Esophagus squamous epithelium (tissue), 5 donors: ENCODE results near the gene DAB2. TPM values are rescaled to one million over a fixed set of nuclear protein-coding genes. Genes with fewer than 3 reads are reported as not detected.

Source experiments
- DNase-seq: peaks from one replicate; lab custom pipeline; 2025; lab: John Stamatoyannopoulos, UW
- H3K27ac ChIP-seq, 4 donors: fragments of 200-600 bp; sonication (generic); one replicate each; pipeline ENCODE4 v1.5.1; 2016 to 2019; ENCODE audit warnings: mild to moderate bottlenecking in 1 of 4
- H3K27me3 ChIP-seq, 4 donors: fragments of 200-600 bp; sonication (generic); 1 replicate in 3 of 4; 2 replicates in 1 of 4; pipeline versions ENCODE4 v1.5.1 to v1.6.0; 2017 to 2021; ENCODE audit warnings: antibody characterized with exemption in 1 of 4
- H3K36me3 ChIP-seq, 3 donors: fragments of 200-600 bp; sonication (generic); one replicate each; pipeline ENCODE4 v1.5.1; 2016 to 2019
- H3K4me1 ChIP-seq, 3 donors: fragments of 200-600 bp; sonication (generic); one replicate each; pipeline ENCODE4 v1.5.1; 2017 to 2019
- H3K4me3 ChIP-seq, 4 donors: fragments of 200-600 bp; sonication (generic); 1 replicate in 3 of 4; 2 replicates in 1 of 4; pipeline ENCODE4 v1.5.1; 2016 to 2019; ENCODE audit warnings: mild to moderate bottlenecking in 2 of 4, moderate library complexity in 1 of 4
- H3K9me3 ChIP-seq, 3 donors: fragments of 200-600 bp; sonication (generic); one replicate each; pipeline ENCODE4 v1.5.1; 2016 to 2019
- CTCF ChIP-seq, 6 experiments: fragments of 450-650 bp in 4 of 6; fragments of 200-600 bp in 2 of 6; sonication (generic) in 2 of 6; IDR thresholded peaks; one replicate each; pipeline ENCODE4 v1.5.1; 2016 to 2019; ENCODE audit warnings: antibody characterized with exemption in 6 of 6, mild to moderate bottlenecking in 4 of 6, moderate library complexity in 4 of 6
- POLR2A ChIP-seq, 4 donors: fragments of 450-650 bp; IDR thresholded peaks; one replicate each; pipeline ENCODE4 v1.6.1; 2017; ENCODE audit warnings: antibody characterized with exemption in 4 of 4, mild to moderate bottlenecking in 4 of 4, moderate library complexity in 3 of 4
- WGBS, 2 donors: methylation state at CpG; one replicate each; pipeline ENCODE4 v1.1.5; 2018; 5-methylcytosine and 5-hydroxymethylcytosine counted together
- intact Hi-C: fragments of 100-400 bp; cut with DNase I; formaldehyde crosslinking; loops from one replicate; pipeline ENCODE4 v1.15.0; 2022
- total RNA-seq, 4 donors: library from RNA; depleted of rRNA; stranded (reverse); fragments of >200 nt; gene quantifications; one replicate each; pipeline ENCODE4 v1.1.0, GENCODE V29; 2016
- donor health status: DM: yes; HTN: yes; CAD: no.

DAB2 gene
- total RNA-seq, 4 donors from 2014 or later: 0.95 to 35.1 (median 11.8) TPM

GRCh38 chr5:39461007-39461682, 36.4 kb upstream of the DAB2 start:
- no peaks in the 10 kb centered on the region for H3K27me3 ChIP-seq
- H3K4me3 ChIP-seq: no peak overlapping the region
- H3K4me1 ChIP-seq: no peaks in the 10 kb centered on the region
- peak in 1 of 4 donors; percentile 34 for TF ChIP-seq POLR2A (IDR thresholded peaks at IDR 0.05)
- TF ChIP-seq CTCF (IDR thresholded peaks at IDR 0.05): no peak
- WGBS, 2 donors: 57 to 60% methylated on average over 5 of the region's 5 CpGs
- no peak overlapping the region for H3K27ac ChIP-seq
- H3K36me3 ChIP-seq: no peaks in the 10 kb centered on the region
- no peak for DNase-seq
- H3K9me3 ChIP-seq: no peaks in the 10 kb centered on the region
- intact Hi-C loops: no loop called here

- no peak overlapping the region for H3K4me3 ChIP-seq
- H3K27ac ChIP-seq: no peak overlapping the region
- TF ChIP-seq POLR2A (IDR thresholded peaks at IDR 0.05) (no peak), CTCF (IDR thresholded peaks at IDR 0.05) (no peak)
- intact Hi-C loops: no loop called here
- no peak for DNase-seq
- no peaks in the 10 kb centered on the region for H3K4me1 ChIP-seq
- H3K9me3 ChIP-seq: no peaks in the 10 kb centered on the region
- H3K36me3 ChIP-seq: no peaks in the 10 kb centered on the region
- no peaks in the 10 kb centered on the region for H3K27me3 ChIP-seq
These were observed 35.1 kb upstream of the DAB2 start for GRCh38 chr5:39459907-39460306.

GRCh38 chr5:39459071-39459470, 34.3 kb upstream of the DAB2 start:
- Histone ChIP-seq H3K4me1 (no peaks in the 10 kb centered on the region), H3K4me3 (no peak overlapping the region), H3K36me3 (no peaks in the 10 kb centered on the region), H3K27me3 (no peaks in the 10 kb centered on the region), H3K9me3 (no peaks in the 10 kb centered on the region), H3K27ac (no peak overlapping the region)
- intact Hi-C loops: no loop called here
- no peak for TF ChIP-seq CTCF (IDR thresholded peaks at IDR 0.05)
- TF ChIP-seq POLR2A (IDR thresholded peaks at IDR 0.05): no peak
- 82 to 89% methylated on average over 3 of the region's 3 CpGs for WGBS, 2 donors
- DNase-seq: no peak

- no peaks in the 10 kb centered on the region for H3K36me3 ChIP-seq
- intact Hi-C loops: no loop called here
- H3K4me3 ChIP-seq: no peak overlapping the region
- H3K27me3 ChIP-seq: no peaks in the 10 kb centered on the region
- H3K9me3 ChIP-seq: no peaks in the 10 kb centered on the region
- WGBS, 2 donors: 36 to 54% methylated on average over 7 of the region's 7 CpGs
- no peak for TF ChIP-seq CTCF (IDR thresholded peaks at IDR 0.05)
- no peak for TF ChIP-seq POLR2A (IDR thresholded peaks at IDR 0.05)
- DNase-seq: no peak
- H3K27ac ChIP-seq: no peak overlapping the region
- no peaks in the 10 kb centered on the region for H3K4me1 ChIP-seq
These were observed 30.9 kb upstream of the DAB2 start for GRCh38 chr5:39455645-39456044.

- Histone ChIP-seq H3K27me3 (no peaks in the 10 kb centered on the region), H3K4me3 (no peak overlapping the region), H3K27ac (no peak overlapping the region), H3K9me3 (no peaks in the 10 kb centered on the region), H3K4me1 (no peaks in the 10 kb centered on the region), H3K36me3 (no peaks in the 10 kb centered on the region)
- DNase-seq: no peak
- TF ChIP-seq POLR2A (IDR thresholded peaks at IDR 0.05) (no peak), CTCF (IDR thresholded peaks at IDR 0.05) (no peak)
- intact Hi-C loops: no loop called here
These were observed 28.8 kb upstream of the DAB2 start for GRCh38 chr5:39453606-39454005.
